H9 (cell line): ENCODE results near the gene KAT6B. TPM values are rescaled to one million over a fixed set of nuclear protein-coding genes. Genes with fewer than 3 reads are reported as not detected.

Source experiments
- DNase-seq: peaks from one replicate; pipeline ENCODE4 v3.0.0-alpha.2; 2017
- H2AFZ ChIP-seq: one replicate; pipeline ENCODE4 v1.6.1; 2013; ENCODE audit warnings: mild to moderate bottlenecking, low read length, control low read depth, moderate library complexity
- H2AK5ac ChIP-seq: 2 replicates; pipeline ENCODE4 v1.6.1; 2013; ENCODE audit warnings: low read length, control low read depth, mixed read lengths; ENCODE audit not compliant: insufficient read length
- H2BK120ac ChIP-seq: one replicate; pipeline ENCODE4 v1.6.1; 2013; ENCODE audit warnings: low read depth, mild to moderate bottlenecking, low read length, control low read depth, inconsistent platforms; ENCODE audit not compliant: poor library complexity, severe bottlenecking
- H2BK12ac ChIP-seq: 2 replicates; pipeline ENCODE4 v1.6.1; 2013; ENCODE audit warnings: low read length, control low read depth, mixed read lengths, low read depth; ENCODE audit not compliant: insufficient read length
- H2BK15ac ChIP-seq: 2 replicates; pipeline ENCODE4 v1.6.1; 2013; ENCODE audit warnings: low read depth, low read length, control low read depth
- H2BK20ac ChIP-seq: one replicate; pipeline ENCODE4 v1.6.1; 2013; ENCODE audit warnings: low read depth, mild to moderate bottlenecking, low read length, control low read depth, inconsistent platforms; ENCODE audit not compliant: poor library complexity, severe bottlenecking
- H2BK5ac ChIP-seq: 2 replicates; pipeline ENCODE4 v1.6.1; 2013; ENCODE audit warnings: low read length, control low read depth, mixed read lengths; ENCODE audit not compliant: insufficient read length
- H3K14ac ChIP-seq: 2 replicates; pipeline ENCODE4 v1.6.1; 2013; ENCODE audit warnings: low read length, control low read depth; ENCODE audit not compliant: insufficient read depth
- H3K18ac ChIP-seq: 2 replicates; pipeline ENCODE4 v1.6.1; 2013; ENCODE audit warnings: low read depth, mild to moderate bottlenecking, mixed read lengths, low read length, control low read depth; ENCODE audit not compliant: insufficient read length
- H3K23ac ChIP-seq: 2 replicates; pipeline ENCODE4 v1.6.1; 2013; ENCODE audit warnings: low read length, control low read depth, mixed read lengths, low read depth; ENCODE audit not compliant: insufficient read length
- H3K23me2 ChIP-seq: 2 replicates; pipeline ENCODE4 v1.6.1; 2013; ENCODE audit warnings: low read depth, mild to moderate bottlenecking, mixed read lengths, low read length, control low read depth; ENCODE audit not compliant: insufficient read length, poor library complexity, severe bottlenecking
- H3K27ac ChIP-seq: 2 replicates; pipeline ENCODE4 v1.5.1; 2013; ENCODE audit warnings: low read length, control low read depth, mixed read lengths, low read depth; ENCODE audit not compliant: insufficient read length
- H3K27me3 ChIP-seq: 2 replicates; pipeline ENCODE4 v1.6.1; 2013; ENCODE audit warnings: low read length, control low read depth, inconsistent platforms; ENCODE audit not compliant: insufficient read depth
- H3K4ac ChIP-seq: 2 replicates; pipeline ENCODE4 v1.6.1; 2013; ENCODE audit warnings: low read depth, mild to moderate bottlenecking, control low read depth, inconsistent platforms, low read length, moderate library complexity
- H3K4me1 ChIP-seq: 2 replicates; pipeline ENCODE4 v1.6.1; 2013; ENCODE audit warnings: low read length, control low read depth, inconsistent platforms; ENCODE audit not compliant: insufficient read depth
- H3K4me2 ChIP-seq: 2 replicates; pipeline ENCODE4 v1.6.1; 2013; ENCODE audit warnings: low read length, control low read depth, mixed read lengths; ENCODE audit not compliant: insufficient read length, insufficient read depth
- H3K56ac ChIP-seq: 2 replicates; pipeline ENCODE4 v1.6.1; 2013; ENCODE audit warnings: low read depth, mild to moderate bottlenecking, mixed read lengths, low read length, control low read depth; ENCODE audit not compliant: insufficient read length
- H3K79me1 ChIP-seq: 2 replicates; pipeline ENCODE4 v1.6.1; 2013; ENCODE audit warnings: low read depth, mild to moderate bottlenecking, moderate library complexity, low read length, control low read depth, inconsistent platforms; ENCODE audit not compliant: insufficient read depth, poor library complexity, severe bottlenecking
- H3K79me2 ChIP-seq: 2 replicates; pipeline ENCODE4 v1.6.1; 2013; ENCODE audit warnings: low read length, control low read depth, inconsistent platforms; ENCODE audit not compliant: insufficient read depth
- H3K9ac ChIP-seq: 2 replicates; pipeline ENCODE4 v1.6.1; 2013; ENCODE audit warnings: low read length, control low read depth, mixed read lengths; ENCODE audit not compliant: insufficient read length; ENCODE audit errors: extremely low read depth
- H3K9me3 ChIP-seq: one replicate; pipeline ENCODE4 v1.6.1; 2013; ENCODE audit warnings: low read depth, low read length, inconsistent platforms; ENCODE audit not compliant: control insufficient read depth
- H3T11ph ChIP-seq: one replicate; pipeline ENCODE4 v1.6.1; 2013; ENCODE audit warnings: mild to moderate bottlenecking, low read length, control low read depth, inconsistent platforms
- H4K20me1 ChIP-seq: one replicate; pipeline ENCODE4 v1.6.1; 2013; ENCODE audit not compliant: control insufficient read depth, insufficient read length, insufficient read depth
- H4K5ac ChIP-seq: 2 replicates; pipeline ENCODE4 v1.6.1; 2013; ENCODE audit warnings: low read depth, mild to moderate bottlenecking, mixed read lengths, low read length, control low read depth; ENCODE audit not compliant: insufficient read length
- H4K8ac ChIP-seq: replicated peaks from 2 replicates; pipeline ENCODE4 v1.6.1; 2013; ENCODE audit warnings: low read length, control low read depth, mixed read lengths, low read depth; ENCODE audit not compliant: insufficient read length
- H4K91ac ChIP-seq: 2 replicates; pipeline ENCODE4 v1.6.1; 2013; ENCODE audit warnings: low read depth, mild to moderate bottlenecking, moderate library complexity, mixed read lengths, low read length, control low read depth; ENCODE audit not compliant: insufficient read length
- H3K27ac Mint-ChIP-seq, 3 experiments: 2 replicates in 2 of 3; 3 replicates in 1 of 3; pipeline ENCODE4 v1.8.0; 2020 to 2021; ENCODE audit warnings: mixed read lengths in 3 of 3, mild to moderate bottlenecking in 1 of 3, moderate library complexity in 1 of 3
- H3K27me3 Mint-ChIP-seq: 2 replicates; pipeline ENCODE4 v1.8.0; 2021; ENCODE audit warnings: low read depth, mild to moderate bottlenecking, moderate library complexity, mixed read lengths
- H3K36me3 Mint-ChIP-seq, 3 experiments: 2 replicates in 2 of 3; 3 replicates in 1 of 3; pipeline ENCODE4 v1.8.0; 2020 to 2021; ENCODE audit warnings: low read depth in 3 of 3, mixed read lengths in 3 of 3; ENCODE audit not compliant: insufficient read depth in 1 of 3
- H3K4me1 Mint-ChIP-seq, 2 experiments: 2 replicates each; pipeline ENCODE4 v1.8.0; 2020; ENCODE audit warnings: mixed read lengths in 2 of 2
- H3K4me3 Mint-ChIP-seq, 2 experiments: 2 replicates in 1 of 2; 3 replicates in 1 of 2; pipeline ENCODE4 v1.8.0; 2020 to 2021; ENCODE audit warnings: mild to moderate bottlenecking in 2 of 2, mixed read lengths in 2 of 2, moderate library complexity in 1 of 2
- H3K9me3 Mint-ChIP-seq, 2 experiments: 2 replicates in 1 of 2; 3 replicates in 1 of 2; pipeline ENCODE4 v1.8.0; 2020; ENCODE audit warnings: mild to moderate bottlenecking in 2 of 2, mixed read lengths in 2 of 2, moderate library complexity in 1 of 2
- WGBS: extraction: QIAGEN DNeasy Blood & Tissue Kit; methylation state at CpG from one replicate; pipeline ENCODE4 v1.1.7; 2013; ENCODE audit warnings: missing lambda C conversion rate, low lambda C conversion rate, mixed read lengths; ENCODE audit not compliant: insufficient read length; ENCODE audit errors: extremely low coverage; 5-methylcytosine and 5-hydroxymethylcytosine counted together
- total RNA-seq: library from RNA; stranded (reverse); gene quantifications from 2 replicates; pipeline ENCODE4 v1.2.1, GENCODE V29; 2021
- TF ChIP-seq, protein P1 (sequence below): fragments of 200-600 bp; sonication (generic); conservative IDR thresholded peaks from 3 replicates; pipeline ENCODE4 v1.8.0; 2021; ENCODE audit warnings: antibody characterized with exemption, mild to moderate bottlenecking

The KAT6B gene
- total RNA-seq, 1 experiment from 2014 or later = 34.2 TPM

DNA sequence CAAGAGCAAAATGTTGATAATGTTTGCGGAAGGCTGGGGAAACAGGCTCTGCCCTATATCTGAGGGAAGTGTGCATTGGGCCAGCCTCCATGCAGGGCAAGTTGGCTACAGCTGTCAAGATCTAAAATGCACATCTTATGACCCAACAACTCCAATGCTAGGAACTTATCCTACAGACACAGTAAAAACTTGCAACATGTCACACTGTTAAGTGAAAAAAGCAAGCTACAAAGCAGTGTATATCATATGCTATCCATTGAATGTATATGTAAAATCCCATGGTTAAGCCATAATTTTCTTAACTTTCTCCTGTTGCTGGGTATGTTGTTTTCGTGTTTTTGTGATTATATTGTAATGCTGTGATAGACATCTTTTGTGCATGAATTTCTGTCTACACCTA lies 16.3 kb upstream of the KAT6B start:
- H3K23ac ChIP-seq = no peak overlapping the region
- H3K27me3 ChIP-seq = no peaks in the 10 kb centered on the region
- H2AK5ac ChIP-seq = no peak overlapping the region
- no peak overlapping the region for H2BK15ac ChIP-seq
- H3T11ph ChIP-seq = no peak overlapping the region
- H2BK120ac ChIP-seq = no peak overlapping the region
- no peak overlapping the region for H3K4me3 Mint-ChIP-seq
- H3K9me3 Mint-ChIP-seq = peaks cover 3 to 7% of the 10 kb centered on the region in 2 experiments
- H3K4me2 ChIP-seq = no peak overlapping the region
- no peak overlapping the region for H2BK12ac ChIP-seq
- no peaks in the 10 kb centered on the region for H3K23me2 ChIP-seq
- H3K27ac ChIP-seq = no peak overlapping the region
- H3K79me2 ChIP-seq = no peaks in the 10 kb centered on the region
- H4K91ac ChIP-seq = no peak overlapping the region
- peaks cover 0 to 3% (median 0%) of the 10 kb centered on the region in 3 experiments; a peak in 2 of 7 replicates for H3K36me3 Mint-ChIP-seq
- H3K4me1 ChIP-seq = peaks cover 3% of the 10 kb centered on the region; the same call in 1 of the 2 replicates
- H2BK20ac ChIP-seq = no peak overlapping the region
- no peak for DNase-seq
- no peak overlapping the region for H4K5ac ChIP-seq
- no peak overlapping the region for H3K4ac ChIP-seq
- H3K4me1 Mint-ChIP-seq = peaks cover 12 to 13% of the 10 kb centered on the region in 2 experiments
- H3K27ac Mint-ChIP-seq = no peak overlapping the region
- TF ChIP-seq, protein P1, sequence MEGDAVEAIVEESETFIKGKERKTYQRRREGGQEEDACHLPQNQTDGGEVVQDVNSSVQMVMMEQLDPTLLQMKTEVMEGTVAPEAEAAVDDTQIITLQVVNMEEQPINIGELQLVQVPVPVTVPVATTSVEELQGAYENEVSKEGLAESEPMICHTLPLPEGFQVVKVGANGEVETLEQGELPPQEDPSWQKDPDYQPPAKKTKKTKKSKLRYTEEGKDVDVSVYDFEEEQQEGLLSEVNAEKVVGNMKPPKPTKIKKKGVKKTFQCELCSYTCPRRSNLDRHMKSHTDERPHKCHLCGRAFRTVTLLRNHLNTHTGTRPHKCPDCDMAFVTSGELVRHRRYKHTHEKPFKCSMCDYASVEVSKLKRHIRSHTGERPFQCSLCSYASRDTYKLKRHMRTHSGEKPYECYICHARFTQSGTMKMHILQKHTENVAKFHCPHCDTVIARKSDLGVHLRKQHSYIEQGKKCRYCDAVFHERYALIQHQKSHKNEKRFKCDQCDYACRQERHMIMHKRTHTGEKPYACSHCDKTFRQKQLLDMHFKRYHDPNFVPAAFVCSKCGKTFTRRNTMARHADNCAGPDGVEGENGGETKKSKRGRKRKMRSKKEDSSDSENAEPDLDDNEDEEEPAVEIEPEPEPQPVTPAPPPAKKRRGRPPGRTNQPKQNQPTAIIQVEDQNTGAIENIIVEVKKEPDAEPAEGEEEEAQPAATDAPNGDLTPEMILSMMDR = no peak
- H3K27me3 Mint-ChIP-seq = no peaks in the 10 kb centered on the region; the same call in 1 of the 2 replicates
- no peaks in the 10 kb centered on the region for H3K79me1 ChIP-seq
- H3K9ac ChIP-seq = no peak overlapping the region
- no peak overlapping the region for H3K56ac ChIP-seq
- no peak overlapping the region for H2BK5ac ChIP-seq
- H3K14ac ChIP-seq = no peak overlapping the region
- no peak overlapping the region for H2AFZ ChIP-seq
- no peak overlapping the region for H4K8ac ChIP-seq
- WGBS = no CpG with 5 or more reads among the region's 2 CpGs
- no peaks in the 10 kb centered on the region for H3K9me3 ChIP-seq
- H4K20me1 ChIP-seq = no peaks in the 10 kb centered on the region
- no peak overlapping the region for H3K18ac ChIP-seq
